Stimulated activated naive CD4-positive, alpha-beta T cell (primary cell): ENCODE results near the gene CDKL5.

Source experiments
- DNase-seq, 6 experiments: peaks; one replicate each; lab custom pipeline; 2025; lab: John Stamatoyannopoulos, UW

Gene CDKL5

DNA sequence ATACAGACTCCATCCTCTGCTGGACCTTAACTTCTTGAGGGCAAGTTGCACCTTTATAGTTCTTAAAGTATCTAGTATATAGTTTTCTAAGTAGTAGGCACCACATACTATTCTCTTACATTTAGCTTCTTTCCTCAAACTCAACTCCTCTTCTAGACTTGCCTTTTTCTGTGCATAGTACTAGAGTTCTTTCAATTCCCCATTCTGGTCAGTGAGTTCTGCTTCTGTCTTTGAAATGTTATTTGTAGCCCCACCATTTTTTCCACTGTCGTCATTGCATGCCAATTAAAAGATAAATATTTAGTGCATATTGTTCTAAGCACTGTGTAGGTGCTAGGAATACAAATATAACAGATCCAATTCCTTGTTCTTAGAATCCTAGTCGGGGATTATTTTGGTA lies 31.6 kb downstream of the CDKL5 start:
- no peak for DNase-seq

DNA sequence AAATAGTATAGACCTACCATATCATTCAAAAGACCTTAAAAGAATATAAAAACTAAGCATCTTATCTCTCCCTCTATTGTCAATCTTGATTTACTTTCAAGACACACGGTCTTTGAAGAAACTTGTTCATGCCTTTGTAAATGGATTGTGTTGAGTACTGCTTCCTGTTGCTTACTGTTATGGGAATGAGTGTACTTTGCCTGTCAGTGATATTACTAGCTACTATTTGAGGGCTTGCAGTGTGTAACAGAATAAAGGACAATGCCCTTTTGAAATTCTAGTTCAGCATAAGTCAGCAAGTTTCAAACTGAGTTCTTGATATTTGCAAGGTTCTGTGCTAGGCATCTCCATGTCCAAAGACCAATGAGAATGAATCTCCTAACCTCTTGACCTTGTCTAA lies 36.0 kb downstream of the CDKL5 start:
- DNase-seq: no peak

- DNase-seq: no peak
Observed at GRCh38 chrX:18464499-18464898, 39.1 kb downstream of the CDKL5 start.

DNA sequence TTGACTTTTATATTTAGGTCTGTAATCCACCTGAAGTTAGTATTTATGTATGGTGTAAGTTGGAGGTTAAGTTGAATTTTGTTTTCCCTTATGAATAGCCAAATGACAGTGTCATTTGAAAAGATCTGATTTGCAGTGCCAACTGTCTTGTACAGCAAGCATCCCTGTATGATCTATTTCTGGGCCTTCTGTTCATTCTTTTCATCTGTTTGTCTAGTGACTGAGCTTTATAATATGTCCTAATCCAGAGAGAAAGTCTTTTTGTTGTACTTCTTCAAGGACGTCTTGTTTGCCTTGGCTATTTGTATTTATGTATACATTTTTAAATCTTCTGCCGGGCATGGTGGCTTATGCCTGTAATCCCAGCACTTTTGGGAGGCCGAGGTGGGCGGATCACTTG lies 39.6 kb downstream of the CDKL5 start:
- no peak for DNase-seq

DNA sequence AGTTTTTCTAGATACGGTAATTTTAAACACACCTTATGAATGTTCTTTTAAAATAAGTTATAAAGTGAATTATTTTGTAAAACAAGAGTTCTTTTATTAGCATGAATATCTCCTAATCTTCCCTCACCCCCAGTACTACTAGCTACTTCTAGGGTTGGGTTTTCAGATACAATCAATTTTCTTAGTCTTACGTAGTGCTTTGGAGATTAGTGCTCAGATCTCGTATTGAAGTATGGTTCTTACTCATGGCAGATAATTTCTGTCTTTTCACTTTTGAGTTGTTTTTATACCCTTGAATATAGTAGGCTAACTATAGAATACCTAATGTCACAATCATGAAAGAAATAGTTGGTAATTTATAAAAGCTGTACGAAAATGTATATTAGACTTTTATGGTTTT lies 43.2 kb downstream of the CDKL5 start:
- DNase-seq: no peak

GRCh38 chrX:18471296-18471695 lies 45.9 kb downstream of the CDKL5 start:
- DNase-seq: no peak

DNA sequence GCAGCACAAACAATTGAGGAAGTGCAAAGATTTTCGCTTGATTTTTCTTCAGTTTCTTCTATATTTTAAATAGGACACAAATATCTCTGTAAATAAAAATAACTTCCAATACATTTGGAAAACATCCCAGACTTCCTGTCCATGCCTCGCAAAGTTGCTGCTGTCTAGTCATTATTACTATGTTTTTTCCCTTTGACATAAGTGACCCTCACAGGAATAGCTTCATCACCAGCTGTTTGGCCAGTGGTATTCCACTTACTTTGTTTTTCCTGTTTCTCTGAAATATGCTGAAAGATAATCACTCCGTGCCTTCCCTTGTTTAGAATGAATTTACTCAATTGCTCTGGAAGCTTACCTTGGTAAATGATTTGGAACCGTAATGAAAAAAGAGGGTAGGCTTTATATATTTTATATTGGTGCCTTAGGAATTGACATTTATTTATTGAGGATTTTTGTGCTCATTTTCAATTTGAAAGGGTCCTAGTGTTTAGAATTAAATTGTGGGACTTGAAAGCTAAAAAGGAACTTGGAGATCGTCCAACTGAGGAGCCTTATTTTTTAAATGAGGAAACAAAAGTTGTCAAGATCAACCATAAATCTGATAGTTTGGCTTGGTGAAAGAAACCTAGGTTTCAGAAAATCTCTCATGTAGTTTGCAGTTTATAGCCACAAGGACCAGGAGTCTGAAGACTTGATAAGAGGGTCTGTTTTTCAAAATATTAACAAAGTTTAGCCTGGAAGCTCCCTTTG lies 65.6 kb downstream of the CDKL5 start:
- no peak for DNase-seq

DNA sequence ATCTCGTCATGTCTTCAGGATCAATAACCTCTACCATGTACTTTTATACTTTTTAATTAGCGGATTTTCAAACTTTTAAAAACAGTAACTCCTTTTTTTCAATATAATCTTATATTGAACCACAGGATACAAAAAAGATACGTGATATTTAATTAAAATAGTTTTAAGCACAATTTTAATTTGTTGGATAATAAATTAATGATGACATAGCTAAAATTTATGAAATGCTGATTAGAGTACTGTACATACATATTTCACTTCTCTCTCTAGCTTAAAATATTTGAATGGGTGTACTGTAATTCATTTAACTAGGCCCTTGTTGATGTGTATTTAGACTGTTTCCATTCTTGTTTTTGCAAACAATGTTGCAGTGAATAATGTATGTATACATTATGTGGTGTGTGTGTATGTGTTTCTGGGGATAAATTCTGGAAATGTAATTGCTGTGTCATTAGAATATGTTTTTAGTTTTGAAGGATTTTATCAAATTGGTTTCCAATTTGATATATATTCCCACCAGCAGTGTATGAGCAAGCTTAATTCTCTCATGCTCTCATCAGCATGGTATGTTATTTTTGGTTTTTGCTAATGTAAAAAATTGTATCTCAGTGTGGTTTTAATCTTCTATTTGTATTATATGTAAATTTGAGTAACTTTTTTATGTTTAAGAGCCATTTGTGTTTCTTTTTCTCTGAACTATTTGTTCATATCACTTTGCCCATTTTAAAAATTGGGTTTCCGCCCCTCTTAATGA lies 66.4 kb downstream of the CDKL5 start:
- DNase-seq: no peak

DNA sequence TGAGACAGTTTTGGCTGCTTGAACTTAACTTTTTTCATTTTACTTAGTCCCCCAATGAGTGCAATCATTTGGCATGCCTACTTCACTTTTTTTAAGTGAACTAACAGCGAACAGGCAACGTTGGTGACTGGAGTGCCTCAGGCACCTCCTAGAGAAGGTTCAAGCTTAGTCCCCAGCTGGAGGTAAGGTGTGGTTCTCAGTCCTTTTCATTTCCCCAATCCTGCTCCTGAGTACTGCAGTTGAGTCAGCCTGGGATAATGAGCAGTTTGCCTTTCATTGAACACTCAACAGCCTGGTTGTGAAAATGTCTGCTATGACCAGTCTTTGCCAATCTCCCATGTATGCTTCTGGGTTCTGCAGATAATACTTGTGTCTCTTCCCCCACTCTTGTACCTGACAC lies 109.5 kb downstream of the CDKL5 start:
- no peak for DNase-seq

GRCh38 chrX:18537068-18537467 lies 111.7 kb downstream of the CDKL5 start:
- DNase-seq: no peak

DNA sequence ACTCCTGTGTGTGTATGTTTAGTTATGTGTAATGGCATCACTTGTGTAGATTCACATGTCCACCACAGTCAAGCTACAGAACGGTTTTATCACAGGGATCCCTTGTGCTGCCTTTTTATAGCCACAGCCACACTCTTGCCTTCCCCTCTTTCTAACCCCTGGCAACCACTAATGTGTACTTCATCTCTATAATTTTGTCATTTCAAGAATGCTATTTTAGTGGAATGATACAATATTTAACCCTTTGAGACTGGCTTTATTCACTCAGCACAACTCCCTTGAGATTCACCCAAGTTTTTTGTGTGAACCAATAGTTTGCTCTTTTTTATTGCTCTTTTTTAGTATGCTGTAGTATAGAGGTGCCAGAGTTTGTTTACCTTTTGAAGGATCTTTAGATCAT lies 112.1 kb downstream of the CDKL5 start:
- DNase-seq: no peak

DNA sequence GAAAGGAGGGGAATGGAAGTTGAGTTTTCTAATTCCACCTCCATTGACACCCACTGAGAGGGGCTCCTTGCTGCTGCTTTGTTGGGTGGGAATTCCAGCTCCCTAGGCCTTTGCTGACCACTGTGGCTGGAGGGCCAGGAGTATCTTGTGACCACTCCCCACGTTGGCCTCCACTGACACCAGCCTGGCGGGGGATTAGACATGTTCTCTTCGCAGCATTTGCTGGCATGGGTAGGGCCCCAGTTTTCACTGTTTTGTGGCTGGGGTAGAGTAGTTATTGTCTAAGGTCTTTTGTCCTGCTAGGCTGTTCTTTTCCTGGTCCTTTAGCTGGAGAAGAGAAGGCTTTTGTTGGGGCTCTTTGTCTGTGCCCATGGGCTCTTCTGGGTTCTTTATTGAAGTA lies 116.7 kb downstream of the CDKL5 start:
- no peak for DNase-seq

DNA sequence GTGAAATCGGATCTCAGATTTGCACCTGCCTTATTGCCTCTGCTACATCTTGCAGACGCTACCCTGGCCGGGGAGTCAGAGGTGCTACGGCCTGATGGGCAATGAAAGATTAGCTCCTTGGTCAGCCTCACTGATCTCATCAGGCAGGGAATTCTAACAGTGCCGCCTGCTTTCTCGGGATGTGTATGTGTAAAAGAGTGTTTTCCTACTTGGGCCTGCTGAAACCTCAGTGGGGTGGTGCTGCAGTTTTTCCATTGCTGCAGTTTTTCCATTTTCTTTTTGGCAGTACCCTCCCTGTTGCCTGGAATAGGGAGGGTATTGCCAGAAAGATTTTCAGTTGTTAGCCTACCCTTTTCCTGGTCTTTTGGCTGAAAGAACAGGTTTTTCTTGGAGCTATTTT lies 117.5 kb downstream of the CDKL5 start:
- DNase-seq: no peak

GRCh38 chrX:18543738-18544137 lies 118.3 kb downstream of the CDKL5 start:
- DNase-seq: no peak

GRCh38 chrX:18545771-18546170 lies 120.4 kb downstream of the CDKL5 start:
- DNase-seq: no peak

DNA sequence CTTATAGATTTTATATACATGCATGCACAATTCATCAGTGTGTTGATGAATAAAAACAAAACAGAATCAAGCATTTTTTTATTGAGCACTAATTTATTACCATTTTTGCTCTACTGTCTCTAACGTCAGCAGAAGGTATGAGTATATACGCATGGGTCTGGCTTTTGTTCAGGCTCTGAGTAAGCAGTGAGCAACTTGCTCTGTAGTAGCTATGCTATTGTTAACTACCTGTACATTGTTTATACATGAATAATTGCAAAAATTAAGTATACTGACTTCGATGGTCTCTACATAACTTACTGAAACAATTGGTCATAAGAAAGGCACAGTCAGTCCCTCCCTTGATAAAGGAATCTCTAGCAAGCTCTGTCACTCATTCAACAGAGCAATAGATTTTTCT lies 123.6 kb downstream of the CDKL5 start:
- DNase-seq: no peak

GRCh38 chrX:18549643-18550042 lies 124.2 kb downstream of the CDKL5 start:
- no peak for DNase-seq

DNA sequence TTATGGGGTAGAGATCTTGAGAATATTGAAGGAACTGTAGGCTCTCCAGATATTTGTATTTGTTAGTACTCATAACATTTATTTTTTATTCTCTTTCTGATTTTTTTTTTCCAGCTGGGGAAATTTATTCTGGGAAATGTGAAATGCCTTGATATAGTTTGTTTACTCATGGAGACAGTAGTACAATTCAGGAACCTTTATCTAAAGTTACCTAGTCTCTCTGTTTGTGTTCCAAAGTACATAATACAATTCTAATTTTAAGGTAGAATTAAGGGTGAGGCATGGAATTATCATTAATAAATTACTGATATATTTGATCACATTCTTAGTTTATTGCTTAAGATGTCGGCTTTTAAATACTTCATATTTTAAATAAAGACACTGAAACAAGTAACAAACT lies 132.5 kb downstream of the CDKL5 start:
- no peak for DNase-seq

DNA sequence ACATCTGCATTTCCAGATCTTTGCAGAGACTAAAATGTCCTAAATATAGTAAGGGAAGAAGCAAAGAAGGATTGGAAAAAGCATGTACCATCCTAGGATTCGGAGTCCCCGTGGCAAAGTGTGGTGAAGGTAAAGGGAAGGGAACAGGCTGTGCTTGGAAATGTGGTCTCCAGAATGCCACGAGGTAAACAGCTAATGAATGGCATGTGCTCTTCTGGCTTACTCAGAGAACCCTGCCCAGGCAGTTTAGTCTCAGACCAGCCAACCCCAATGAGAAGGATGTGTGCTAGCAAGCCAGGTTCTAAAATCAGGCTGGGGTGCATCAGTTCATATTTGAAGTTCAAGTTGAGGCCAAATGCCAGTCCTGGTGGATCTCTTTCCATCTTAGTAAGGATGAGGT lies 133.4 kb downstream of the CDKL5 start:
- DNase-seq: no peak

DNA sequence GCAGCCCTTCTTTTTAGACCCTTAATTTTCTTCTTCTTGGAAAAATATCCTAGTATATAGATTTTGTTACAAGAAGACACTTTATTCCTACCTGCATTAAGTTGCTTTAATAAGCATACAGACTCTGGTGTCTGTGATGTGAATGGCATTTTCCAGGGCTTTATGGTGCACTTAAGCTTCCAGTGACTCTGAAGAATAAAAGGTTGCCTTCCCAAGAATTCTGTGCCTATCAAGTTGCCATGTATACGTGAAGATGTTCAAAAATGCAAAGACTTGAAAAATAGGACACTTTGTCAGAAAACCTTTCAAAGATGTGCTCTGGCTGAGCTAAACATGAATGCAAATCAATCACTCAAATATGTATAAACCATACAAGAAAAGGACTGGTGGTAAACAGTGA lies 135.6 kb downstream of the CDKL5 start:
- DNase-seq: no peak

GRCh38 chrX:18565727-18566126 lies 140.3 kb downstream of the CDKL5 start:
- no peak for DNase-seq

- DNase-seq: no peak
Observed at GRCh38 chrX:18566748-18567147, 141.3 kb downstream of the CDKL5 start.

DNA sequence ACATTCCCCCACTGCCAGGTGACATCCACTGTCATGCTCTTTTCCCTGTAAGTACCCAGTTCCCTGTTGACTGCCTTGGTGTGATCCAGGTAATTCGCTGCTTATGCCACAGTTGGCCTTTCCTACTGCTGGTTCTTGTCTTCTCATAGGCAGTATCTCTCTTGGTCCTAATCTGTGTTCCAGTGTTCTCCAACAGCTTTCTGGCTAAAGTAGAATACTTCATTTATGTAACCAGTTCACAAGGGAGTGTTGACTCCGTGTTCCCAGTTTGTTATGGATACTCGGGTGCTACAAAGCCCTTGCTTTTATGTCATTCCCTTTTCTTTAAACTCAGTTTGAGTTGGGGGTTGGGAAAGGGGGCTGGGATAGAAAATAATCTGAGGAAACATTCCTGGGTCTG lies 148.1 kb downstream of the CDKL5 start:
- DNase-seq: no peak

- no peak for DNase-seq
Observed at GRCh38 chrX:18574591-18574990, 149.2 kb downstream of the CDKL5 start.
